Ascending aorta (tissue), 2 donors: ENCODE results near the gene COA8. TPM values are rescaled to one million over a fixed set of nuclear protein-coding genes. Genes with fewer than 3 reads are reported as not detected.

Source experiments
- DNase-seq, 2 donors: peaks; one replicate each; pipeline ENCODE4 v3.0.0-alpha.2; 2019; ENCODE audit warnings: low spot score in 2 of 2
- H3K27ac ChIP-seq, 2 donors: fragments of 200-600 bp; sonication (generic); one replicate each; pipeline ENCODE4 v1.5.1; 2016 to 2017; ENCODE audit warnings: mild to moderate bottlenecking in 1 of 2
- H3K27me3 ChIP-seq: fragments of 200-600 bp; sonication (generic); one replicate; pipeline ENCODE4 v1.5.1; 2017
- H3K36me3 ChIP-seq, 2 donors: fragments of 200-600 bp; sonication (generic); one replicate each; pipeline ENCODE4 v1.5.1; 2016
- H3K4me1 ChIP-seq, 2 donors: fragments of 200-600 bp; sonication (generic); one replicate each; pipeline ENCODE4 v1.5.1; 2016 to 2017; ENCODE audit warnings: mild to moderate bottlenecking in 1 of 2
- H3K4me3 ChIP-seq, 2 donors: fragments of 200-600 bp; sonication (generic); one replicate each; pipeline ENCODE4 v1.5.1; 2016 to 2017; ENCODE audit warnings: mild to moderate bottlenecking in 1 of 2
- H3K9me3 ChIP-seq, 2 donors: fragments of 200-600 bp; sonication (generic); one replicate each; pipeline ENCODE4 v1.5.1; 2016
- CTCF ChIP-seq, 3 experiments: fragments of 200-600 bp in 2 of 3; fragments of 450-650 bp in 1 of 3; sonication (generic) in 2 of 3; IDR thresholded peaks; one replicate each; pipeline ENCODE4 v1.5.1; 2016 to 2019; ENCODE audit warnings: antibody characterized with exemption in 3 of 3, mild to moderate bottlenecking in 1 of 3, moderate library complexity in 1 of 3
- intact Hi-C: fragments of 100-400 bp; cut with DNase I; formaldehyde crosslinking; loops from one replicate; pipeline ENCODE4 v1.15.1; 2023
- total RNA-seq: library from RNA; depleted of rRNA; stranded (reverse); fragments of >200 nt; gene quantifications from one replicate; pipeline ENCODE4 v1.1.0, GENCODE V29; 2016

Gene COA8
- total RNA-seq, 1 donor from 2014 or later: 37.7 TPM

- H3K27ac ChIP-seq: no peak overlapping the region
- no peaks in the 10 kb centered on the region for H3K4me1 ChIP-seq
- H3K36me3 ChIP-seq: no peaks in the 10 kb centered on the region
- DNase-seq: no peak
- no peak for TF ChIP-seq CTCF (IDR thresholded peaks at IDR 0.05)
- no peaks in the 10 kb centered on the region for H3K27me3 ChIP-seq
- intact Hi-C loops: no loop called here
- H3K4me3 ChIP-seq: no peak overlapping the region
- no peaks in the 10 kb centered on the region for H3K9me3 ChIP-seq
These were observed 54.0 kb downstream of the COA8 start for GRCh38 chr14:103616635-103617300.

GRCh38 chr14:103619057-103619456 lies 56.3 kb downstream of the COA8 start:
- intact Hi-C loops: no loop called here
- H3K4me1 ChIP-seq: peaks cover 3 to 5% of the 10 kb centered on the region in 2 donors
- no peaks in the 10 kb centered on the region for H3K9me3 ChIP-seq
- DNase-seq: no peak
- no peak overlapping the region for H3K4me3 ChIP-seq
- no peaks in the 10 kb centered on the region for H3K27me3 ChIP-seq
- TF ChIP-seq CTCF (IDR thresholded peaks at IDR 0.05): no peak
- no peaks in the 10 kb centered on the region for H3K36me3 ChIP-seq
- no peak overlapping the region for H3K27ac ChIP-seq

GRCh38 chr14:103621860-103622259 lies 59.1 kb downstream of the COA8 start:
- Histone ChIP-seq H3K27ac (no peak overlapping the region), H3K36me3 (no peaks in the 10 kb centered on the region), H3K4me3 (no peak overlapping the region), H3K4me1 (peaks cover 15 to 17% of the 10 kb centered on the region in 2 donors), H3K9me3 (no peaks in the 10 kb centered on the region), H3K27me3 (no peaks in the 10 kb centered on the region)
- no peak for TF ChIP-seq CTCF (IDR thresholded peaks at IDR 0.05)
- DNase-seq: no peak
- intact Hi-C loops: no loop called here

GRCh38 chr14:103623308-103623707 lies 60.5 kb downstream of the COA8 start:
- Histone ChIP-seq H3K27me3 (no peaks in the 10 kb centered on the region), H3K9me3 (no peaks in the 10 kb centered on the region), H3K4me3 (no peak overlapping the region), H3K27ac (peak overlapping the region; percentile 96 to 99), H3K36me3 (no peaks in the 10 kb centered on the region), H3K4me1 (peaks cover 17 to 23% of the 10 kb centered on the region in 2 donors)
- intact Hi-C loops: no loop called here
- TF ChIP-seq CTCF (IDR thresholded peaks at IDR 0.05): no peak
- no peak for DNase-seq

GRCh38 chr14:103623883-103624482 lies 61.2 kb downstream of the COA8 start:
- intact Hi-C loops: no loop called here
- peak in 1 of 2 donors; percentile 72 for DNase-seq
- no peak for TF ChIP-seq CTCF (IDR thresholded peaks at IDR 0.05)
- peak overlapping the region; percentile 96 to 99 for H3K27ac ChIP-seq
- no peaks in the 10 kb centered on the region for H3K9me3 ChIP-seq
- H3K4me1 ChIP-seq: peaks cover 17 to 26% of the 10 kb centered on the region in 2 donors
- H3K36me3 ChIP-seq: no peaks in the 10 kb centered on the region
- no peaks in the 10 kb centered on the region for H3K27me3 ChIP-seq
- peak overlapping the region in 1 of 2 donors; percentile 12 for H3K4me3 ChIP-seq
